GM23248 (cell line): ENCODE measurements around the gene STK11IP. TPM values are rescaled to one million over a fixed set of nuclear protein-coding genes. Genes with fewer than 3 reads are reported as not detected.
"Not testable (repeated sequence)": the region's sequence is repeated elsewhere in the genome, so short reads cannot be mapped to it uniquely, and the experiment has no call there.

Source experiments
- DNase-seq: peaks from one replicate; pipeline ENCODE4 v3.0.0-alpha.2; 2015
- H2AFZ ChIP-seq: fragments of 200-600 bp; sonication (generic); 2 replicates; pipeline ENCODE4 v1.6.1; 2016; ENCODE audit warnings: antibody characterized with exemption
- H3F3A ChIP-seq: fragments of 200-600 bp; sonication (generic); 2 replicates; pipeline ENCODE4 v1.6.1; 2016; ENCODE audit warnings: mild to moderate bottlenecking, antibody characterized with exemption, mixed run types; ENCODE audit not compliant: insufficient read depth
- H3K27ac ChIP-seq: fragments of 200-600 bp; sonication (generic); 2 replicates; pipeline ENCODE4 v1.5.1; 2016; ENCODE audit warnings: mild to moderate bottlenecking
- H3K27me3 ChIP-seq: fragments of 200-600 bp; sonication (generic); replicated peaks from 2 replicates; pipeline ENCODE4 v1.6.1; 2016; ENCODE audit warnings: mild to moderate bottlenecking; ENCODE audit not compliant: insufficient read depth
- H3K36me3 ChIP-seq: fragments of 200-600 bp; sonication (generic); 2 replicates; pipeline ENCODE4 v1.6.1; 2016; ENCODE audit warnings: low read depth, mild to moderate bottlenecking
- H3K4me1 ChIP-seq: fragments of 200-600 bp; sonication (generic); 2 replicates; pipeline ENCODE4 v1.6.1; 2016; ENCODE audit warnings: mild to moderate bottlenecking; ENCODE audit not compliant: insufficient read depth
- H3K4me2 ChIP-seq: fragments of 200-600 bp; sonication (generic); one replicate; pipeline ENCODE4 v1.6.1; 2016; ENCODE audit warnings: mild to moderate bottlenecking; ENCODE audit not compliant: unreplicated experiment
- H3K4me3 ChIP-seq: fragments of 200-600 bp; sonication (generic); 2 replicates; pipeline ENCODE4 v1.5.1; 2016; ENCODE audit warnings: mild to moderate bottlenecking
- H3K79me2 ChIP-seq: fragments of 200-600 bp; sonication (generic); 2 replicates; pipeline ENCODE4 v1.6.1; 2016; ENCODE audit warnings: mild to moderate bottlenecking; ENCODE audit not compliant: insufficient read depth
- H3K9ac ChIP-seq: fragments of 200-600 bp; sonication (generic); 2 replicates; pipeline ENCODE4 v1.6.1; 2016; ENCODE audit warnings: mild to moderate bottlenecking
- H3K9me2 ChIP-seq: fragments of 200-600 bp; sonication (generic); 2 replicates; pipeline ENCODE4 v1.6.1; 2016; ENCODE audit warnings: mixed run types, mild to moderate bottlenecking, moderate library complexity; ENCODE audit not compliant: insufficient read depth
- H3K9me3 ChIP-seq: fragments of 200-600 bp; sonication (generic); one replicate; pipeline ENCODE4 v1.6.1; 2017; ENCODE audit warnings: low read depth
- H4K20me1 ChIP-seq: fragments of 200-600 bp; sonication (generic); 2 replicates; pipeline ENCODE4 v1.6.0; 2016; ENCODE audit not compliant: insufficient read depth
- EZH2 ChIP-seq: fragments of 200-600 bp; sonication (generic); IDR thresholded peaks from 2 replicates; pipeline ENCODE4 v1.6.1; 2018; ENCODE audit warnings: antibody characterized with exemption, mild to moderate bottlenecking; ENCODE audit not compliant: insufficient read depth, poor library complexity, severe bottlenecking
- EZH2phosphoT487 ChIP-seq: fragments of 200-600 bp; sonication (generic); IDR thresholded peaks from 2 replicates; pipeline ENCODE4 v1.6.1; 2018; ENCODE audit warnings: antibody characterized with exemption, moderate library complexity, mild to moderate bottlenecking, low read depth; ENCODE audit not compliant: insufficient read depth
- WGBS, 2 experiments: methylation state at CpG; one replicate each; pipeline ENCODE4 v1.1.6; 2015 to 2017; ENCODE audit warnings: low lambda C conversion rate in 2 of 2, low coverage in 1 of 2; ENCODE audit errors: missing lambda C conversion rate in 2 of 2; 5-methylcytosine and 5-hydroxymethylcytosine counted together
- in situ Hi-C: fragments of 300-500 bp; cut with MboI; formaldehyde crosslinking; loops from 2 replicates; pipeline ENCODE4 v1.15.0; 2020
- polyA plus RNA-seq: library from polyadenylated mRNA; unstranded; fragments of >200 nt; fragmentation: Nextera tagmentation; extraction: Ambion mirVana; gene quantifications from 2 replicates; pipeline ENCODE4 v1.2.1, GENCODE V29; 2016
- total RNA-seq: library from RNA; depleted of rRNA; stranded (reverse); fragments of >200 nt; shearing (Covaris generic); gene quantifications from 2 replicates; pipeline ENCODE4 v1.2.3, GENCODE V29; 2014

STK11IP gene
- total and polyA plus RNA-seq, 2 experiments from 2014 or later, result 7.3 to 10.5 TPM

- Histone ChIP-seq H3K9ac (no peak overlapping the region), H3K27me3 (peaks cover 28% of the 10 kb centered on the region), H3K4me3 (no peak overlapping the region), H3K79me2 (no peaks in the 10 kb centered on the region), H3K36me3 (no peaks in the 10 kb centered on the region), H3K9me3 (no peaks in the 10 kb centered on the region), H2AFZ (no peak overlapping the region), H4K20me1 (no peaks in the 10 kb centered on the region), H3K4me2 (no peak overlapping the region), H3K4me1 (peaks cover 11% of the 10 kb centered on the region), H3F3A (no peaks in the 10 kb centered on the region; the same call in none of the 2 replicates), H3K27ac (no peak overlapping the region), H3K9me2 (no peaks in the 10 kb centered on the region)
- TF ChIP-seq EZH2 (no peak), EZH2phosphoT487 (no peak)
- WGBS, 2 experiments, result 62 to 66% methylated on average over 2 of the region's 2 CpGs
- in situ Hi-C loops, result no loop called here
- no peak for DNase-seq
These were observed 50.5 kb downstream of the STK11IP start for GRCh38 chr2:219648176-219648575.

GRCh38 chr2:219648963-219649362, 51.3 kb downstream of the STK11IP start:
- H3K27ac ChIP-seq, result no peak overlapping the region
- TF ChIP-seq EZH2phosphoT487 (no peak), EZH2 (no peak)
- no peaks in the 10 kb centered on the region for H3K36me3 ChIP-seq
- H3K9me3 ChIP-seq, result no peaks in the 10 kb centered on the region
- no peak for DNase-seq
- H3F3A ChIP-seq, result no peaks in the 10 kb centered on the region; the same call in none of the 2 replicates
- H3K4me2 ChIP-seq, result no peak overlapping the region
- H3K79me2 ChIP-seq, result no peaks in the 10 kb centered on the region
- no peaks in the 10 kb centered on the region for H4K20me1 ChIP-seq
- peaks cover 11% of the 10 kb centered on the region for H3K4me1 ChIP-seq
- WGBS, 2 experiments, result 53 to 55% methylated on average over 4 of the region's 4 CpGs
- H2AFZ ChIP-seq, result no peak overlapping the region
- peaks cover 28% of the 10 kb centered on the region for H3K27me3 ChIP-seq
- H3K9me2 ChIP-seq, result no peaks in the 10 kb centered on the region
- no peak overlapping the region for H3K9ac ChIP-seq
- in situ Hi-C loops, result no loop called here
- no peak overlapping the region for H3K4me3 ChIP-seq

GRCh38 chr2:219650426-219651248, 53.0 kb downstream of the STK11IP start:
- H3K4me3 ChIP-seq, result no peak overlapping the region
- no peak overlapping the region for H3K9ac ChIP-seq
- TF ChIP-seq EZH2phosphoT487 (no peak), EZH2 (no peak)
- no peak for DNase-seq
- H3K27me3 ChIP-seq, result peaks cover 28% of the 10 kb centered on the region
- no peaks in the 10 kb centered on the region for H3K9me3 ChIP-seq
- H3K79me2 ChIP-seq, result no peaks in the 10 kb centered on the region
- H3K36me3 ChIP-seq, result no peaks in the 10 kb centered on the region
- no peak overlapping the region for H3K4me2 ChIP-seq
- in situ Hi-C loops, result no loop called here
- no peaks in the 10 kb centered on the region for H3K9me2 ChIP-seq
- H2AFZ ChIP-seq, result no peak overlapping the region
- no peak overlapping the region for H3K27ac ChIP-seq
- H4K20me1 ChIP-seq, result no peaks in the 10 kb centered on the region
- H3K4me1 ChIP-seq, result peaks cover 4% of the 10 kb centered on the region; the same call in 1 of the 2 replicates
- H3F3A ChIP-seq, result no peaks in the 10 kb centered on the region; the same call in 1 of the 2 replicates
- WGBS, 2 experiments, result 26 to 29% methylated on average over 8 of the region's 8 CpGs

GRCh38 chr2:219651656-219652055, 54.0 kb downstream of the STK11IP start:
- H3K4me1 ChIP-seq, H4K20me1 ChIP-seq, H3K4me2 ChIP-seq, H3K36me3 ChIP-seq, DNase-seq, H3K27ac ChIP-seq, H3K9me3 ChIP-seq, in situ Hi-C loops, H3K4me3 ChIP-seq, H2AFZ ChIP-seq, H3K9ac ChIP-seq, H3K79me2 ChIP-seq, H3K9me2 ChIP-seq, H3F3A ChIP-seq: not testable (repeated sequence)
- peaks cover 28% of the 10 kb centered on the region for H3K27me3 ChIP-seq
- 50 to 53% methylated on average over 6 of the region's 6 CpGs for WGBS, 2 experiments
